NB4 (cell line): ENCODE measurements around the gene IRAK4.

Experiments
- MYC ChIP-seq: IDR thresholded peaks from 2 replicates; pipeline ENCODE4 v1.6.1; 2011; ENCODE audit warnings: low read depth, low read length
- POLR2A ChIP-seq: IDR thresholded peaks from 2 replicates; pipeline ENCODE4 v1.6.1; 2011; ENCODE audit warnings: mild to moderate bottlenecking; ENCODE audit not compliant: insufficient read length; ENCODE audit errors: extremely low read depth
- TF ChIP-seq, protein P1 (sequence below): IDR thresholded peaks from one replicate; pipeline ENCODE4 v1.5.1; 2012; ENCODE audit warnings: low read depth, low read length
- TF ChIP-seq, protein P2 (sequence below): IDR thresholded peaks from 2 replicates; pipeline ENCODE4 v1.6.1; 2011; ENCODE audit warnings: low read depth, low read length

DNA sequence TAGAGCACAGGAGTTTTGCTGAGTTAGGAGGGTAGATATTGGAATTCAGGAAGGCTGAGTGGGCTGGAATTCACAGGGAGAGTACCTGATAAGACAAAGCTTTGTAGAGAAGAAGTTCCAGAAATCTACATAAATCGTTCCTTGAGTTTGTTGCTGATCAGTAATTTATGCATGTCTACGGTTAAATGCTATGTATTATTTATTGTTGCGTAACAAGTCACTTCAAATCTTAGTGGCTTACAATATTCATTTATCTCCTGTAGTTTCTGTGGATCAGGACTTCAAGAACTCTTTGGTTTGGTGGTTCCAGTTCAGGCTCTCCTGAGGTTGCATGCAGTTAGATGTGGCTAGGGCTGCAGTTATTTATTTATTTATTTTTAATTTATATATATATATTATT is 7.9 kb upstream of the IRAK4 start:
- TF ChIP-seq, protein P1, sequence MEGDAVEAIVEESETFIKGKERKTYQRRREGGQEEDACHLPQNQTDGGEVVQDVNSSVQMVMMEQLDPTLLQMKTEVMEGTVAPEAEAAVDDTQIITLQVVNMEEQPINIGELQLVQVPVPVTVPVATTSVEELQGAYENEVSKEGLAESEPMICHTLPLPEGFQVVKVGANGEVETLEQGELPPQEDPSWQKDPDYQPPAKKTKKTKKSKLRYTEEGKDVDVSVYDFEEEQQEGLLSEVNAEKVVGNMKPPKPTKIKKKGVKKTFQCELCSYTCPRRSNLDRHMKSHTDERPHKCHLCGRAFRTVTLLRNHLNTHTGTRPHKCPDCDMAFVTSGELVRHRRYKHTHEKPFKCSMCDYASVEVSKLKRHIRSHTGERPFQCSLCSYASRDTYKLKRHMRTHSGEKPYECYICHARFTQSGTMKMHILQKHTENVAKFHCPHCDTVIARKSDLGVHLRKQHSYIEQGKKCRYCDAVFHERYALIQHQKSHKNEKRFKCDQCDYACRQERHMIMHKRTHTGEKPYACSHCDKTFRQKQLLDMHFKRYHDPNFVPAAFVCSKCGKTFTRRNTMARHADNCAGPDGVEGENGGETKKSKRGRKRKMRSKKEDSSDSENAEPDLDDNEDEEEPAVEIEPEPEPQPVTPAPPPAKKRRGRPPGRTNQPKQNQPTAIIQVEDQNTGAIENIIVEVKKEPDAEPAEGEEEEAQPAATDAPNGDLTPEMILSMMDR = no peak
- TF ChIP-seq MYC = no peak
- TF ChIP-seq POLR2A = no peak
- TF ChIP-seq, protein P2, sequence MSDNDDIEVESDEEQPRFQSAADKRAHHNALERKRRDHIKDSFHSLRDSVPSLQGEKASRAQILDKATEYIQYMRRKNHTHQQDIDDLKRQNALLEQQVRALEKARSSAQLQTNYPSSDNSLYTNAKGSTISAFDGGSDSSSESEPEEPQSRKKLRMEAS = no peak
